Neutrophil (primary cell): ENCODE results near the gene EPHB3.

Source experiments
- H3K27ac ChIP-seq: fragments of 200-600 bp; sonication (generic); 2 replicates; pipeline ENCODE4 v1.5.1; 2016; ENCODE audit warnings: mild to moderate bottlenecking, moderate library complexity
- H3K27me3 ChIP-seq: fragments of 200-600 bp; sonication (generic); 2 replicates; pipeline ENCODE4 v1.6.0; 2016; ENCODE audit warnings: mild to moderate bottlenecking
- H3K36me3 ChIP-seq: fragments of 200-600 bp; sonication (generic); 2 replicates; pipeline ENCODE4 v1.5.1; 2017
- H3K4me1 ChIP-seq, 2 experiments: fragments of 200-600 bp in 1 of 2; sonication (generic) in 1 of 2; 1 replicate in 1 of 2; 2 replicates in 1 of 2; pipeline versions ENCODE4 v1.5.1 to v1.6.1; 2013 to 2016; ENCODE audit warnings: low read depth in 1 of 2, low read length in 1 of 2, mild to moderate bottlenecking in 1 of 2, moderate library complexity in 1 of 2; ENCODE audit not compliant: control insufficient read depth in 1 of 2, insufficient read depth in 1 of 2
- H3K4me3 ChIP-seq, 2 experiments: fragments of 200-600 bp in 1 of 2; sonication (generic) in 1 of 2; 1 replicate in 1 of 2; 2 replicates in 1 of 2; pipeline ENCODE4 v1.5.1; 2013 to 2016; ENCODE audit warnings: low read depth in 1 of 2, low read length in 1 of 2, mild to moderate bottlenecking in 1 of 2, moderate library complexity in 1 of 2
- H3K9me3 ChIP-seq: fragments of 200-600 bp; sonication (generic); 2 replicates; pipeline ENCODE4 v1.5.1; 2016
- TF ChIP-seq, protein P1 (sequence below): fragments of 200-600 bp; sonication (generic); IDR thresholded peaks from 2 replicates; pipeline ENCODE4 v1.5.1; 2016; ENCODE audit warnings: antibody characterized with exemption

Gene EPHB3

DNA sequence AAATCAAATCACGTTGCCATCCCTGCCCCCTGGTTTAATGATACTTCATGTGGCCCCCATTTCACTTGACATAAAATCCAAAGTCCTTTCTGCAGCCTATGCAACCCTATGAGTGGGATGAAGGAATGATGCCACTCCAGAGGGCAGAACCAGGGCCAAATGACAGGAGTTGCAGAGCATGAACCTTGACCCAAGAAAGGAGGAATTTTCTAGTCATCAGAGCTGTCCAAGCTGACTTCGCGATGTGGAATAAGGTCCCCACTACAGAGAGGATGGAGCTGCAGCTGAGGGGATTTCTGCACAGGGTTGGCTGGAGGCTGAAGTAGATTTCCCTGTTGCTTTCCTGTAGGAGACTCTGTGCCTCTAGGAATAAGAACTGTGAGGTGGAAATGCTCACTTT, 15.8 kb upstream of the EPHB3 start:
- H3K27ac ChIP-seq: no peak overlapping the region
- peaks cover 0 to 4% of the 10 kb centered on the region in 2 experiments for H3K4me1 ChIP-seq
- no peaks in the 10 kb centered on the region for H3K9me3 ChIP-seq
- H3K4me3 ChIP-seq: no peak overlapping the region
- H3K27me3 ChIP-seq: peaks cover 39% of the 10 kb centered on the region
- TF ChIP-seq, protein P1, sequence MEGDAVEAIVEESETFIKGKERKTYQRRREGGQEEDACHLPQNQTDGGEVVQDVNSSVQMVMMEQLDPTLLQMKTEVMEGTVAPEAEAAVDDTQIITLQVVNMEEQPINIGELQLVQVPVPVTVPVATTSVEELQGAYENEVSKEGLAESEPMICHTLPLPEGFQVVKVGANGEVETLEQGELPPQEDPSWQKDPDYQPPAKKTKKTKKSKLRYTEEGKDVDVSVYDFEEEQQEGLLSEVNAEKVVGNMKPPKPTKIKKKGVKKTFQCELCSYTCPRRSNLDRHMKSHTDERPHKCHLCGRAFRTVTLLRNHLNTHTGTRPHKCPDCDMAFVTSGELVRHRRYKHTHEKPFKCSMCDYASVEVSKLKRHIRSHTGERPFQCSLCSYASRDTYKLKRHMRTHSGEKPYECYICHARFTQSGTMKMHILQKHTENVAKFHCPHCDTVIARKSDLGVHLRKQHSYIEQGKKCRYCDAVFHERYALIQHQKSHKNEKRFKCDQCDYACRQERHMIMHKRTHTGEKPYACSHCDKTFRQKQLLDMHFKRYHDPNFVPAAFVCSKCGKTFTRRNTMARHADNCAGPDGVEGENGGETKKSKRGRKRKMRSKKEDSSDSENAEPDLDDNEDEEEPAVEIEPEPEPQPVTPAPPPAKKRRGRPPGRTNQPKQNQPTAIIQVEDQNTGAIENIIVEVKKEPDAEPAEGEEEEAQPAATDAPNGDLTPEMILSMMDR: no peak
- H3K36me3 ChIP-seq: no peaks in the 10 kb centered on the region

DNA sequence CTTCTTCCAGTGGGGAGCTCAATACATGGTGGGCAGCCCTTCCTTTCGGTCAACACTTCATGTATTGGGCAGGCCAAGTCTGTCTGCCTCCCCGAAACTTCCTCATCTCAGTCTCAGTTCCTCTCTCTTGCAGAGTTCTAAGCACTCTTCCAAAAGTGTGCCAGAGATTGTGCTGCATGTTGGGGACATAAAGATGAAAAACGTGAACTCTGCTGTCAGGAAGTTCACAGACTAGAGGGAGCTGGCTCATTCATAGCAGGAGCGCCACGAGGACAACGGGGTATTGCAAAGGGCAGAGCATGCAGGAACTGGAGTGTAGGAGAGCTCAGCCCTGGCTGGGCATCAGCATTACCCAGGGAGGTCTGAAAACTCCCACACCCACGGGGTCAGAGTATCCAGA, 15.3 kb upstream of the EPHB3 start:
- Histone ChIP-seq H3K27ac (no peak overlapping the region), H3K27me3 (peaks cover 35% of the 10 kb centered on the region), H3K9me3 (no peaks in the 10 kb centered on the region), H3K4me1 (peaks cover 0 to 4% of the 10 kb centered on the region in 2 experiments), H3K4me3 (no peak overlapping the region), H3K36me3 (no peaks in the 10 kb centered on the region)
- TF ChIP-seq, protein P1: no peak

DNA sequence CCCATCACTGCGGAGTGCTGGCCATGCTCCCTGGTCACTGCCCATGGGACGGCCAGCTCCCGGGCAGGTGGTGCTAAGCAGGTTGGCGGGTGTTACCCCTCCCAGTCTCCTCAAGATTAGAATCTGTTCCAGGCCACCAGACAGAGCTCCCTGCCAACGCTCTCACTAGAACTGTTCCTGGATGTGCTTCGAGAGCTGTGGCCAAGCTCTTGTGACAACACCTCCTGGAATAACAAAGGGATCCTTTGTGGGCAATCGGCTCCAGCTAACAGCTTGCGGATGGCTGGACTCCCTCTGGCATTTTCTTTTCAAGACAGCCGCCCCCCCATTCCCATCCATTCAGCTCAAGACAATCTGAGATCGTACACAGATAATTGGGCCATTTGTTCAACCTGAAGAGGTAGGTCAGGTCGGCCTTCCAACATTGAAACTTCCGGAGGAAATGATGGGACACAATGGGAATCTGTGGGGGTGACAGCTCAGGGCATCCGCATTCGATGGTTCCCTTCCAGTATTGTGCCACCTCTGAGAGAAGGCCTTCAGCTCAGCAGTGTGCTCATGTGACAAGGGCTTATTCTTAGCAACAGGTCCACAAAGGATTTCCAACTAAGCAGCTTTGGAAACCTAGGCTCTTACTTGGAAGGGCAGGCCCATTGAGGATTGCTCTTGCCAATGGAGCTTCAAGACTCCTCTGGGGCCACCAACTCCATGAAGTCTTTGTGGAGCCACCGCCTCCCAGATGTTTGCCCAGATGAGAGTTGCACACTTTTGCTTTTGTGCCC, 11.6 kb upstream of the EPHB3 start:
- no peaks in the 10 kb centered on the region for H3K36me3 ChIP-seq
- H3K9me3 ChIP-seq: no peaks in the 10 kb centered on the region
- H3K4me3 ChIP-seq: no peak overlapping the region
- TF ChIP-seq, protein P1: no peak
- no peak overlapping the region for H3K27ac ChIP-seq
- H3K27me3 ChIP-seq: peaks cover 31% of the 10 kb centered on the region
- no peaks in the 10 kb centered on the region for H3K4me1 ChIP-seq

DNA sequence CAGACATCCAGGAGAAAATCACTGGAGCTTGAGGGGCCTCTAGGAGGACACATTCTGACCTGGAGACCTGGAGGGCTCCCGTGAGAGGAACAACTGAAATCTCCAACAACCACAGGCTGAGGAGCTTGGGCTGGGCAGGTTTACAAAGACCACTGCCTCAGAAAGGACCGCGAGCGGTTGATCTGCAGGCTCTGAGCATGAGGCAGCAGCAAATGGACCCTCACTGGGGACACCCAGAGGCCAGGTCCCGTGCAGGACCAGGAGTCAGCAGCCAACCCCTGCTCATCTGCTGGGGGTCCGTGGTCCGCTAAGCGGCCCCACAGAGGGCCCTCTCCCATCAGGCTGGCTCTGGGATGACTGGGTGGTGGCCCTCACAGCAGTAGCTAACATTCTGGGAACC, 10.5 kb upstream of the EPHB3 start:
- H3K27ac ChIP-seq: no peak overlapping the region

DNA sequence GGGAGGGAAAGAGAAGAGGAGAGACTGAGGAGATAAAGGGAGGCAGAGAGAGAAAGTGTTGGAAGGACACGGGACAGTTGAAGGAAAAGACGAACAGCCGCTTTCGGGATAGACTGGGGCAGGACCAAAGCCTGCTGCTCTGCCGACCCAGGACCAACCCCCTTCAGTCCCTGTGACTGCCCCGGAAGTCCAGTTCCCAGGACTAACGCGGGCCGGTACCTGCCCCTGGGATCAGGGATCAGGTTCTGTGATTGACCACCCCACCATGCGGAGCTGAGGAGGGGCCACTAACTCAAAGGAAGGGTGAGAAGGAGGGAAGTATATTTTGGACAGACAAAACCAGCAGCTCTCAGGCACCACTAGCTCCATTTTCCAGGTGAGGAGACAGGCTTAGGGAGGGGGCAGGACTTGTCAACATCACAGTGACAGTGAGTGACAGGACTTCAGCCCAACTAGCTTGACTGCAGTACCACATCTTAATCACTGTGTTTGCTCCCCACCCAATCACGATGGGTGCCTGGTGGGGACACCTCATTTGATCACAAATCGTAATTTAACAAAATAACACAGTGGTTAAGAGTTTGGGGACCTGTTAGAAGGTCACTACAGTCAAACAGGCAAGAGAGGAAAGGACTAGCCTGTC, 9.8 kb upstream of the EPHB3 start:
- Histone ChIP-seq H3K36me3 (no peaks in the 10 kb centered on the region), H3K9me3 (no peaks in the 10 kb centered on the region), H3K27me3 (peaks cover 30% of the 10 kb centered on the region), H3K4me3 (no peak overlapping the region), H3K27ac (no peak overlapping the region), H3K4me1 (no peaks in the 10 kb centered on the region)
- TF ChIP-seq, protein P1: no peak

More for the DNA sequence above, 10.5 kb upstream of the EPHB3 start:
- Histone ChIP-seq H3K27me3 (peaks cover 27% of the 10 kb centered on the region), H3K36me3 (no peaks in the 10 kb centered on the region), H3K4me1 (no peaks in the 10 kb centered on the region), H3K9me3 (no peaks in the 10 kb centered on the region), H3K4me3 (no peak overlapping the region)
- TF ChIP-seq, protein P1: no peak
